Neuron (in vitro differentiated cells): Measurements from ENCODE around the gene UGT1A9.
"Not testable (repeated sequence)": the region's sequence is repeated elsewhere in the genome, so short reads cannot be mapped to it uniquely, and the experiment has no call there.

Experiments used
- H2AFZ ChIP-seq: one replicate; pipeline ENCODE4 v1.6.1; 2013; ENCODE audit warnings: low read depth, mild to moderate bottlenecking, inconsistent platforms, low read length, moderate library complexity
- H3K27me3 ChIP-seq: one replicate; pipeline ENCODE4 v1.6.1; 2013; ENCODE audit warnings: low read length; ENCODE audit not compliant: insufficient read depth
- H3K36me3 ChIP-seq: one replicate; pipeline ENCODE4 v1.6.1; 2013; ENCODE audit warnings: low read length; ENCODE audit not compliant: insufficient read depth
- H3K4me1 ChIP-seq: one replicate; pipeline ENCODE4 v1.6.1; 2013; ENCODE audit warnings: low read length; ENCODE audit not compliant: insufficient read depth
- H3K4me3 ChIP-seq: 2 replicates; pipeline ENCODE4 v1.5.1; 2013; ENCODE audit warnings: mild to moderate bottlenecking, low read length, moderate library complexity
- H3K9me3 ChIP-seq: one replicate; pipeline ENCODE4 v1.6.1; 2013; ENCODE audit warnings: low read length

The UGT1A9 gene

DNA sequence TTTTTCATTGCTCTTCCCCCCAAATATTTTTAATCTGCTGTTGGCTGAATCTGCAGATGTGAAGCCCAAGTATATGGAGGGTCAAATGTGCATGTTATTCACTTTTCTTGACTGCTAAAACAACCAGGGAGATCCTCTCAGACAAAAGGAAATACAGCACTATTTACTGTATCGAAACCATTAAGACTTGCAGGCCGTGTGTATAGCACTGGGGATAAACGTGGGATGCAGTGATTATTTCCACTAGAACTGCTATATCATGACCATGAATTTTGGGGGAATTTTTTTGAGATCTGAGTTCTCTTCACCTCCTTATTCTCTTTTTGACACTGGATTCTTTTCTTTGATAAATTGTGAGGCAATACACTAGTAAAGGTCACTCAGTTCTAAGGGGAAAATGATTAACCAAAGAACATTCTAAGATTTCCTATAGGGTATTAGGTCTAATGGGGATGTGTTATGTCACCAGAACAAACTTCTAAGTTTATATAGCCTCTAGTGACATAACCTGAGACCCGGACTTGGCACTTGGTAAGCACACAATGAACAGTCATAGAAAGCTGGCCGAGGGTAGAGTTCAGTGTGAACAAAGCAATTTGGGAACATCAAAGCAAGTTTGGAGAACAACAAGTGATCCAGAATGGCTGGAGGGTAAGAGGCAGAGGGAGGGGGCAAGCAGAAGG is 73.5 kb downstream of the UGT1A9 start:
- Histone ChIP-seq H3K27me3 (no peaks in the 10 kb centered on the region), H3K4me1 (no peaks in the 10 kb centered on the region), H3K4me3 (no peak overlapping the region), H3K36me3 (no peaks in the 10 kb centered on the region), H2AFZ (no peak overlapping the region), H3K9me3 (peaks cover 5% of the 10 kb centered on the region)

DNA sequence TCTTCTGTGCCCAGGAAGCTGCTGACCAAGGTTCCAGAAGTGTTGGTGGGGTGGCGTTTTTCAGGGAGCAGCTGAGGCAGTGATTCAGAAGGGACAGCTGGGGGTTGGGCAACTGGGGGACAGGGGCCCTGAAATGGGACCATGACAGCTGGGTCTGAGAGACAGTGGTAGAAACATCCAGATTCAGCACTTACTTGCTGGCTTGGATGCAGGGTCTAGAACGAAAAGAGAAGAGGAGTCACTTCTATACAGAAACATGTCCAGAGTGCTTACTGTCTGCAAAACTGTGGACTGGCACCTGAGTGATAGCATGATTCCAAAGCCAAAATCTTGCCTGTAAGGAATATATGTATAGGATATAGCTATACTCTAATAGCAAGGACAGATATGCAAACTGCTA is 74.1 kb downstream of the UGT1A9 start:
- H3K36me3 ChIP-seq, H3K27me3 ChIP-seq, H3K9me3 ChIP-seq, H3K4me1 ChIP-seq, H3K4me3 ChIP-seq, H2AFZ ChIP-seq: not testable (repeated sequence)

DNA sequence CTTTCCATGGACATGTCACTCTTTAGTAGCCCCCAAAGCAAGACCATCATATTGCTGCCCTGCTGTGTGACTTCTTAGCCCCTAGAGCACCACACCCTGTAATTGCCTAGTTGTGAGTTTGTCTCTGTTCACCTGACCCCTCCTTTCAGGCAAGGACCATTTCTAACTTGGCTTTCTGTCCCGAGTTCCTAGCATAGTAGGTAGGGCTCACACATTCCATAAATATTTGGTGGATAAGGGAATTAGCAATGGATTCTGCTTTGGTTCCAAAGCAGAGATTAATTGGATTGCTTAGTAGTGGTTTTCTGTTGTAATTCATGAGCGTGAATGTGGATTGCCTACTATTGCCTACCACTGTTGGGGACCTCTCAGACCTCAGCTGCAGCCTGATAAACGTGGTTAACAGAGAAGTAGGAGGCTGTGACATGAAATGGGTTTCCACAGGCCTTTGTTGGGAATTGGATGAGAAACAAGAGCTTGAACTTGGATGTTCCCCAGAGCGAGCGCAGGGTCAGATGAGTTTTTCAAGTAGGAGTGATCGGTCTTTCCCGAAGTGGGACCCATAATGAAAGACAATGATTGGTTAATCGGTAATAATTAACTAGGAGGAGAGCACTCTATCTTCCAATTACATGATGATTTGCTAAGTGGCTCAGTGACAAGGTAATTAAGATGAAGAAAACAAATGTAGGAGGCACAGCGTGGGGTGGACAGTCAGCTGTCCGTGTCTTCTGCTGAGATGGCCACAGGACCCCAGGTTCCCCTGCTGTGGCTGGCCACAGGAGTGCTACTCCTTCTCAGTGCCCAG is 75.0 kb downstream of the UGT1A9 start:
- no peaks in the 10 kb centered on the region for H3K4me1 ChIP-seq
- peaks cover 10% of the 10 kb centered on the region for H3K9me3 ChIP-seq
- no peaks in the 10 kb centered on the region for H3K27me3 ChIP-seq
- H3K36me3 ChIP-seq = no peaks in the 10 kb centered on the region
- no peak overlapping the region for H3K4me3 ChIP-seq
- no peak overlapping the region for H2AFZ ChIP-seq

DNA sequence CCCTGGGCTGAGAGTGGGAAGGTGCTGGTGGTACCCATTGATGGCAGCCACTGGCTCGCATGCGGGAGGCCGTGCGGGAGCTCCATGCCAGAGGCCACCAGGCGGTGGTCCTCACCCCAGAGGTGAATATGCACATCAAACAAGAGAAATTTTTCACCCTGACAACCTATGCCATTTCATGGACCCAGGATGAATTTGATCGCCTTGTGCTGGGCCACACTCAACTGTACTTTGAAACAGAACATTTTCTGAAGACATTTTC is 75.5 kb downstream of the UGT1A9 start:
- Histone ChIP-seq H3K4me1 (no peaks in the 10 kb centered on the region), H2AFZ (no peak overlapping the region), H3K36me3 (no peaks in the 10 kb centered on the region), H3K4me3 (no peak overlapping the region), H3K27me3 (no peaks in the 10 kb centered on the region), H3K9me3 (peaks cover 10% of the 10 kb centered on the region)

DNA sequence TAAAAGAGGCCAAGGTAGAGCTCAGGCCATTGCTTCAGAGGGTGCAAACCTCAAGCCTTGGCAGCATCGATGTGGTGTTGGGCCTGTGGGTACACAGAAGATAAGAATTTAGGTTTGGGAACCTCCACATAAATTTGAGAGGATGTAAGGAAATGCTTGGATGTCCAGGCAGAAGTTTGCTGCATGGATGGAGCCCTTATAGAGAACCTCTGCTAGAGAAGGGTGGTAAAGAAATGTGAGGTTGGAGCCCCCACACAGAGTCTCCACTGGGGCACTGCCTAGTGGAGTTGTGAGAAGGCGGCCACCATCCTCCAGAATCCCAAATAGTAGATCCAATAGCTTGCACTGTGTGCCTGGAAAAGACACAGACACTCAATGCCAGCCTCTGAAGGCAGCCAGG is 79.0 kb downstream of the UGT1A9 start:
- H3K4me1 ChIP-seq, H3K36me3 ChIP-seq, H2AFZ ChIP-seq, H3K4me3 ChIP-seq, H3K27me3 ChIP-seq: not testable (repeated sequence)
- peaks cover 11% of the 10 kb centered on the region for H3K9me3 ChIP-seq

DNA sequence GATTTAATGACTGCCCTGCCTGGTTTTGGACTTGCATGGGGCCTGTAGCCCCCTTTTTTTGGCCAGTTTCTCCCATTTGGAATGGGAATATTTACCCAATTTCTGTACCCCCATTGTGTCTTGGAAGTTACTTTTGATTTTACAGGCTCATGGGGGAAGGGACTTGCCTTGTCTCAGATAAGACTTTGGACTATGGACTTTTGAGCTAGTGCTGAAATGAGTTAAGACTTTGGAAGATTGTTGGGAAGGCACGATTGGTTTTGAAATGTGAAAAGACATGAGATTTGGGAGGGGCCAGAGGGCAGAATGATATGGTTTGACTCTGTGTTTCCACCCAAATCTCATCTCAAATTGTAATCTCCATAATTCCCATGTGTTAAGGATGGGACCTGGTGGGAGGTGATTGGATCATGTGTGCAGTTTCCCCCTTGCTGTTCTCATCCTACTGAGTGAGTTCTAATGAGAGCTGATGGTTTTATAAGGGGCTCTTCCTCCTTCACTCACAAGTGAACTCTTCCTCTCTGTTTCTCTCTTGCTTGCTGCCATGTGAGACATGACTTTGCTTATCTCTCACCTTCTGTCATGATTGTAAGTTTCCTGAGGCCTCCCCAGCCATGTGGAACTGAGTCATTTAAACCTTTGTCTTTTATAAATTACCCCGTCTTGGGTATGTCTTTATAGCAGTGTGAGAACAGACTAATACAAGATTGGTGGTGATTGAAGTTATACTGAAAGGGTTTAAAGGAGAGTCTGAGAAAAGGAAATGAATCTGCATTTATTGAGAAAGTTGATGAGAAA is 79.7 kb downstream of the UGT1A9 start:
- not testable (repeated sequence) for H3K4me1 ChIP-seq, H2AFZ ChIP-seq
- peaks cover 11% of the 10 kb centered on the region for H3K9me3 ChIP-seq

DNA sequence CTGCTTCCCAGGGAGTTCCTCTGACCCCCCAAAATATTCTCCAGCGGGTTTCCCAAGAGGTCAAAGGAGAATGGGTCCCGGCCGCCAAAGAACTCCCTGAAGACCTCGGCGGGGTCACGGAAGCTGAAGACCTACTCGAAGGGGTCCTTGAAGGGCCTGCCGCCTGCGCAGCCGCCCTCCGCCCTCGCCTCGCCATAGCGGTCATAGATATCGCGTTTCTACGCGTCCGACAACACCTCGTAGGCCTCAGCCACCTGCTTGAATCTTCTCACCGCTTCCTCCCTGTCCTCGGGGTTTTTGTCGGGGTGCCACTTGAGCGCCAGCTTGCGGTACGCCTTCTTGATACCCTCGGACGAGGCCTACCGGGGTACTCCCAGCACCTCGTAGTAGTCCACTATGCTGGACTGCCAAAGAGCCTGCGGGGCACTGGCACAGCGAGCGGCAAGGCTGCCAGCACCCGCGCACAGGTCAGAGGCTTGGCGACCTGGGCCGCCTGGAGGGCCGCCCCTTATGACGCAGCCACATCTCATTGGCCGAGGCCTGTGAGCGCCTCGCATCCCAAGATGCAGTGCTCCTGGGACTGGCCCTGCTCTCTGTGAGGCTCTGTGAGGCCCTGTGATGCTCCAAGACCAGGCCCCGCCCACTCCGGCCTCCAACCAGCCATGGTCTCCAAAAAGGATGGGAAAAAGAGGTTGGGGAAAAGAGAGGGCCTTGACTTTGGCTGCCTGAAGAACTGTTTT is 83.3 kb downstream of the UGT1A9 start:
- Histone ChIP-seq H2AFZ (no peak overlapping the region), H3K36me3 (no peaks in the 10 kb centered on the region), H3K9me3 (peaks cover 11% of the 10 kb centered on the region), H3K27me3 (no peaks in the 10 kb centered on the region), H3K4me3 (no peak overlapping the region), H3K4me1 (peaks cover 8% of the 10 kb centered on the region)

More for the DNA sequence above, 79.7 kb downstream of the UGT1A9 start:
- H3K27me3 ChIP-seq, H3K4me3 ChIP-seq, H3K36me3 ChIP-seq: not testable (repeated sequence)

DNA sequence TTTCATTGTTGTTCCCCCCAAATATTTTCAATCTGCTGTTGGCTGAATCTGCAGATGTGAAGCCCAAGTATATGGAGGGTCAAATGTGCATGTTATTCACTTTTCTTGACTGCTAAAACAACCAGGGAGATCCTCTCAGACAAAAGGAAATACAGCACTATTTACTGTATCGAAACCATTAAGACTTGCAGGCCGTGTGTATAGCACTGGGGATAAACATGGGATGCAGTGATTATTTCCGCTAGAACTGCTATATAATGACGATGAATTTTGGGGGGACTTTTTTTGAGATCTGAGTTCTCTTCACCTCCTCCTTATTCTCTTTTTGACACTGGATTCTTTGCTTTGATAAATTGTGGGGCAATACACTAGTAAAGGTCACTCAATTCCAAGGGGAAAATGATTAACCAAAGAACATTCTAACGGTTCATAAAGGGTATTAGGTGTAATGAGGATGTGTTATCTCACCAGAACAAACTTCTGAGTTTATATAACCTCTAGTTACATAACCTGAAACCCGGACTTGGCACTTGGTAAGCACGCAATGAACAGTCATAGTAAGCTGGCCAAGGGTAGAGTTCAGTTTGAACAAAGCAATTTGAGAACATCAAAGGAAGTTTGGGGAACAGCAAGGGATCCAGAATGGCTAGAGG is 84.9 kb downstream of the UGT1A9 start:
- Histone ChIP-seq H2AFZ (no peak overlapping the region), H3K4me1 (peaks cover 8% of the 10 kb centered on the region), H3K27me3 (no peaks in the 10 kb centered on the region), H3K36me3 (no peaks in the 10 kb centered on the region), H3K9me3 (peaks cover 7% of the 10 kb centered on the region), H3K4me3 (no peak overlapping the region)

DNA sequence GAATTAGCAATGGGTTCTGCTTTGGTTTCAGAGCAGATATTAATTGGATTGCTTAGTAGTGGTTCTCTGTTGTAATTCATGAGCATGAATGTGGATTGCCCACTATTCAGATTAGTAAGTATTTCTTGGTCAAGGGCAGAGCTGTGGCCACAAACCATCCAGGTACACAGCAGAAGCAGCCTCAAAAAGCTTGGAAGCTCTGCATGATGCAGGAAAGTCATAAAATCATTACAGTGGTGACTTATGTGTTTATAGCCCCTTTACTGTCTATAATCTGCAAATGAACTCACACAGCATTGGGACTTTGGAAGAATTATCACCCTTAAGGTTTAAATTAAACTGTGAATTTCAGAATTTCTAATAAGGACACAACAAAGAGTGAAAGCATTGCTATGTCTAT is 86.4 kb downstream of the UGT1A9 start:
- peaks cover 1% of the 10 kb centered on the region for H3K4me1 ChIP-seq

DNA sequence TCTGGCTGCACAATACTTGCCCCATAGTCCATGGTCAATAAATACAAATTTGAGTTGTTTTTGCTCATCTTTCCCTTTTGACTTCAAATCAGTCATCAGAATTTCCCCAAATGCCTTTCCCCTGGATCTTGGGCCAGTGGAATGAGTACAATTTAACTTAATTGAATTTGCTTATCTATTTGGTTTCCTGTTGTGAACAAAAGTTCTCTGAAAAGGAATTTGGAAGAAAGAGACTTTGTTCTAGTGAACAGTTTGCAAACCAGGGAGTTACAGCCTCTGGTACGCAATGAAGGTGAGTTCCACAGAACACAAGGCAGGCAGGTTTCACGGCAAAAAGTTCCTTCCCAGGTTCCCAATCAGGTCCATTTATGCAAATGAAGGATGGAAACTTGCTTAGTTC is 87.2 kb downstream of the UGT1A9 start:
- no peaks in the 10 kb centered on the region for H3K36me3 ChIP-seq
- H3K4me1 ChIP-seq = no peaks in the 10 kb centered on the region
- H3K9me3 ChIP-seq = peaks cover 7% of the 10 kb centered on the region
- H2AFZ ChIP-seq = no peak overlapping the region
- H3K27me3 ChIP-seq = no peaks in the 10 kb centered on the region
- no peak overlapping the region for H3K4me3 ChIP-seq

More for the DNA sequence above, 86.4 kb downstream of the UGT1A9 start:
- Histone ChIP-seq H3K27me3 (no peaks in the 10 kb centered on the region), H2AFZ (no peak overlapping the region), H3K36me3 (no peaks in the 10 kb centered on the region), H3K4me3 (no peak overlapping the region), H3K9me3 (peaks cover 7% of the 10 kb centered on the region)

DNA sequence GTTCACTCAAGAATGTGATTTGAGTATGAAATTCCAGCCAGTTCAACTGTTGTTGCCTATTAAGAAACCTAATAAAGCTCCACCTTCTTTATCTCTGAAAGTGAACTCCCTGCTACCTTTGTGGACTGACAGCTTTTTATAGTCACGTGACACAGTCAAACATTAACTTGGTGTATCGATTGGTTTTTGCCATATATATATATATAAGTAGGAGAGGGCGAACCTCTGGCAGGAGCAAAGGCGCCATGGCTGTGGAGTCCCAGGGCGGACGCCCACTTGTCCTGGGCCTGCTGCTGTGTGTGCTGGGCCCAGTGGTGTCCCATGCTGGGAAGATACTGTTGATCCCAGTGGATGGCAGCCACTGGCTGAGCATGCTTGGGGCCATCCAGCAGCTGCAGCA is 88.3 kb downstream of the UGT1A9 start, which contains the start of gene UGT1A1:
Gene UGT1A1, plus strand, starts transcription at position 228 of the 400 bp plus-strand sequence. Its CDS starts 18 bp downstream, at position 246.
- H2AFZ ChIP-seq = no peak within 1 kb of the TSS
- no peaks in the 10 kb centered on the region for H3K4me1 ChIP-seq
- H3K4me3 ChIP-seq = no peak within 1 kb of the TSS
- H3K27me3 ChIP-seq = no peaks in the 10 kb centered on the region
- no peaks in the 10 kb centered on the region for H3K36me3 ChIP-seq
- H3K9me3 ChIP-seq = peaks cover 4% of the 10 kb centered on the region

DNA sequence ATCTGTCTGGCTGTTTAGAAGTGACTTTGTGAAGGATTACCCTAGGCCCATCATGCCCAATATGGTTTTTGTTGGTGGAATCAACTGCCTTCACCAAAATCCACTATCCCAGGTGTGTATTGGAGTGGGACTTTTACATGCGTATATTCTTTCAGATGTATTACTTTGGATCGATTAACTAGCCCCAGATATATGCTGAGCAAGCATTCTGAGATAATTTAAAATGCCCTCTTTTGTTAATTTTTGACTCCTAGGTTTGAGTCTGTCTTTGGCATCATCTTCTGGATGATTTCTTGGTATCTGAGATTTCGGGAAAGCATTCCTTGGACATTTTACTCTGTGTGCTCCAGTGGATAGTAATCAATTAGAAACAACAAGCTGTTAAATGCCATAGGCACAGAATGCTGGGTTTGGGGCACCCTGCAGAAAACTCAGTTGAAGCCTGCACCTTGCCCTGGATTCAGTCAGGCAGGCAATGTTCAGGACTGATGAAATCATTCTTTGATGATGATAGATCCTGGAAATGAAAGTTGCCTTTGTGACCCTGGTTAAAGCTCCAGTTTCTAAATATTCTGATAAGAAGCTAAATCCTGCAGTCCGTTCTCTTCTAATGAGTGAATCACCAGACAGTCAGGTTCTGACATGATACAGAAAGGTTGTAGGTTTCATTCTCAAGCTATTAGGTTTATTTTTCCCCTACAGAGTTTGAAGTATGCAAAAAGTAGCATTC is 89.5 kb downstream of the UGT1A9 start:
- H3K4me3 ChIP-seq = no peak overlapping the region
- no peak overlapping the region for H2AFZ ChIP-seq
- H3K4me1 ChIP-seq = no peaks in the 10 kb centered on the region

More for the DNA sequence above, 89.5 kb downstream of the UGT1A9 start:
- H3K9me3 ChIP-seq = peaks cover 2% of the 10 kb centered on the region
- no peaks in the 10 kb centered on the region for H3K36me3 ChIP-seq
- H3K27me3 ChIP-seq = no peaks in the 10 kb centered on the region
